ENCODE results near the gene PTCD1. TPM values are rescaled to one million over a fixed set of nuclear protein-coding genes. Genes with fewer than 3 reads are reported as not detected.

The PTCD1 gene
- total RNA-seq, 1 experiment from 2014 or later: 7.6 TPM

DNA sequence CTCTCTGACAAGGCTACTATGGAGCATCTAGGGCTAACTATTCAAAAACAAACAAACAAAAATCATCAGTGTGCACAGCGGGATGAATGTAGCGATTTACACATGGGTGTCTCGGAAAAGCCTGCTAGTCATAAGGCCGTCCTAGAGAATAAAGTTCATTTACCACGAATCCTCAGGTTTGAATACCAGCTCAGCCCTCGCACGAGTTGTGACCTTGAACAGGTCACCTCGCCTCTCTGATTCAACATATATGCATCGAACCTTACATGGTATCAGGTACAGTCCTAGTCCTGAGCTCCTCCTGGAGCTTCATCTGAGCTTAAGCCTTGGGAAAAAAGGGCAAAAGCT, 26.8 kb upstream of the PTCD1 start:
- peak overlapping the region; percentile 90 for H3K27ac Mint-ChIP-seq (ENCODE audit: unreplicated experiment)
- no peaks in the 10 kb centered on the region for H3K4me1 Mint-ChIP-seq (ENCODE audit: low read depth, unreplicated experiment)
- H3K9me3 Mint-ChIP-seq (ENCODE audit: low read depth, unreplicated experiment): no peaks in the 10 kb centered on the region
- H3K4me3 Mint-ChIP-seq (ENCODE audit: low read depth, unreplicated experiment): peak overlapping the region; percentile 95
- TSS peak; percentile 61 for BruUV-seq (replicated peaks)
- H3K27me3 Mint-ChIP-seq (ENCODE audit: unreplicated experiment): no peaks in the 10 kb centered on the region
- intact Hi-C loops (cut with micrococcal nuclease; ENCODE audit: unreplicated experiment): no loop called here
- TF ChIP-seq, protein P1, sequence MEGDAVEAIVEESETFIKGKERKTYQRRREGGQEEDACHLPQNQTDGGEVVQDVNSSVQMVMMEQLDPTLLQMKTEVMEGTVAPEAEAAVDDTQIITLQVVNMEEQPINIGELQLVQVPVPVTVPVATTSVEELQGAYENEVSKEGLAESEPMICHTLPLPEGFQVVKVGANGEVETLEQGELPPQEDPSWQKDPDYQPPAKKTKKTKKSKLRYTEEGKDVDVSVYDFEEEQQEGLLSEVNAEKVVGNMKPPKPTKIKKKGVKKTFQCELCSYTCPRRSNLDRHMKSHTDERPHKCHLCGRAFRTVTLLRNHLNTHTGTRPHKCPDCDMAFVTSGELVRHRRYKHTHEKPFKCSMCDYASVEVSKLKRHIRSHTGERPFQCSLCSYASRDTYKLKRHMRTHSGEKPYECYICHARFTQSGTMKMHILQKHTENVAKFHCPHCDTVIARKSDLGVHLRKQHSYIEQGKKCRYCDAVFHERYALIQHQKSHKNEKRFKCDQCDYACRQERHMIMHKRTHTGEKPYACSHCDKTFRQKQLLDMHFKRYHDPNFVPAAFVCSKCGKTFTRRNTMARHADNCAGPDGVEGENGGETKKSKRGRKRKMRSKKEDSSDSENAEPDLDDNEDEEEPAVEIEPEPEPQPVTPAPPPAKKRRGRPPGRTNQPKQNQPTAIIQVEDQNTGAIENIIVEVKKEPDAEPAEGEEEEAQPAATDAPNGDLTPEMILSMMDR (IDR thresholded peaks at IDR 0.05; ENCODE audit: unreplicated experiment): no peak
- peaks cover 28% of the 10 kb centered on the region for H3K36me3 Mint-ChIP-seq (ENCODE audit: insufficient read depth, unreplicated experiment)
- DNase-seq: no peak
- CTCF ChIA-PET: no interaction called here

DNA sequence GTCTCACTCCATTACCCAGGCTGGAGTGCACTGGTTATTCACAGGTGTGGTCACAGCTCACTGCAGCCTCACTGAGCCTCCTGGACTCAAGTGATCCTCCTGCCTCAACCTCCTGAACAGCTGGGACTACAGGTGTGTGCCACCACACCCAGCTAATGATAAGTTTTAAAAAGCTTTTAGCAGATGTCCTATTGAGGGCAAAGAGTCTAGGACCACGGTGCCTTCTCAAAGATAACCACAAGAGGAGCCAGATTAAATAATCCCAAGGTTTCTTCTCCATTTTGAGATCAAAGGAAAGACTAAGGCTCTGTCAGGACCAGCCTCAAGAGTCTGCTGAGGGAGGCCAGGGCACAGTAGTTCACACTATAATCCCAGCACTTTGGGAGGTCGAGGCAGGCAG, 22.6 kb upstream of the PTCD1 start:
- CTCF ChIA-PET: no interaction called here

DNA sequence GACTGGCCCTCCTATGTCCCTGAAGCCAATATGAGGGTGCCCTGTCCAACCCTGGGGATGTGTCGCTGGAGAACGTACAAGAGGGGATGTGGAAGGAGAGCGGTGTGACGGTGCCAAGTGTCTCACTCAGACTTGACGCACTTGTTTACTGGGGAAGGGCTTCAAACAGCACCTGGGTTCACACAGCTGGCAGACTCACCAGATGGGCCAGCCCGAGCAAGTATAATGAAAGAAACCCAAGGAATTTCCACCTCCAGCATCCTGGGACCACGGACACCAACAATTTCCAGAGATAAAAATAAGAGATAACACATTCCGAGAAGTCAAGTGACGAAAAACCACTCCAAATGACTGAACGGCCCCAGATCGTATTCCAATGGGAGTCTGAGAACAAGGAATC, 22.1 kb upstream of the PTCD1 start:
- Mint-ChIP-seq H3K36me3 (ENCODE audit: insufficient read depth, unreplicated experiment) (peaks cover 41% of the 10 kb centered on the region), H3K27me3 (ENCODE audit: unreplicated experiment) (no peaks in the 10 kb centered on the region), H3K4me1 (ENCODE audit: low read depth, unreplicated experiment) (no peaks in the 10 kb centered on the region), H3K27ac (ENCODE audit: unreplicated experiment) (no peak overlapping the region), H3K4me3 (ENCODE audit: low read depth, unreplicated experiment) (no peak overlapping the region), H3K9me3 (ENCODE audit: low read depth, unreplicated experiment) (no peaks in the 10 kb centered on the region)
- intact Hi-C loops (cut with micrococcal nuclease; ENCODE audit: unreplicated experiment): no loop called here
- CTCF ChIA-PET: no interaction called here
- BruUV-seq (replicated peaks): no TSS peak
- TF ChIP-seq, protein P1 (IDR thresholded peaks at IDR 0.05; ENCODE audit: unreplicated experiment): no peak
- DNase-seq: no peak

More for the DNA sequence above, 22.6 kb upstream of the PTCD1 start:
- intact Hi-C loops (cut with micrococcal nuclease; ENCODE audit: unreplicated experiment): no loop called here
- TF ChIP-seq, protein P1 (IDR thresholded peaks at IDR 0.05; ENCODE audit: unreplicated experiment): no peak
- Mint-ChIP-seq H3K9me3 (ENCODE audit: low read depth, unreplicated experiment) (no peaks in the 10 kb centered on the region), H3K36me3 (ENCODE audit: insufficient read depth, unreplicated experiment) (peaks cover 47% of the 10 kb centered on the region), H3K27ac (ENCODE audit: unreplicated experiment) (no peak overlapping the region), H3K4me1 (ENCODE audit: low read depth, unreplicated experiment) (no peaks in the 10 kb centered on the region), H3K27me3 (ENCODE audit: unreplicated experiment) (no peaks in the 10 kb centered on the region), H3K4me3 (ENCODE audit: low read depth, unreplicated experiment) (no peak overlapping the region)
- DNase-seq: no peak
- BruUV-seq (replicated peaks): no TSS peak

DNA sequence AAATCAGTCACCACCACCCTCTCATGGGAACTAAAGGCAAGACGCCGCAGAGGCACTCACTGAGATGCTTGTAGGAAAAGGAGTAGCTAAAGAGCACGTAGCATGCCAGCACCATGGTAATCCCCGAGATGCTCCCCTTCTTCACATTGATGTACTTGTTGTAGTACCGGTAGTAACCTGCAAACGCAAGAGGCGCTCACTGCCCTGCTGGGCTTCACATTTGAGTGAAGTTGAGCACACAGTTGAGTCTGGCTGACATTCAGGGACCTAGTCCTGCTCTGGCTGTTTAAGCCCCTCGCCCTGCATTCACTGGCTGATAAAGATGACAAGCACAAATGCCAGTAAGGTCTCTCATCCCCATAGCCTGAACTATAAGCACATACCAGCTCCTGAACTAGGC, 20.5 kb upstream of the PTCD1 start:
- CTCF ChIA-PET: no interaction called here
- no peaks in the 10 kb centered on the region for H3K9me3 Mint-ChIP-seq (ENCODE audit: low read depth, unreplicated experiment)
- H3K4me3 Mint-ChIP-seq (ENCODE audit: low read depth, unreplicated experiment): no peak overlapping the region
- BruUV-seq (replicated peaks): no TSS peak
- TF ChIP-seq, protein P1 (IDR thresholded peaks at IDR 0.05; ENCODE audit: unreplicated experiment): no peak
- H3K27ac Mint-ChIP-seq (ENCODE audit: unreplicated experiment): no peak overlapping the region
- intact Hi-C loops (cut with micrococcal nuclease; ENCODE audit: unreplicated experiment): no loop called here
- H3K4me1 Mint-ChIP-seq (ENCODE audit: low read depth, unreplicated experiment): no peaks in the 10 kb centered on the region
- H3K27me3 Mint-ChIP-seq (ENCODE audit: unreplicated experiment): no peaks in the 10 kb centered on the region
- peaks cover 30% of the 10 kb centered on the region for H3K36me3 Mint-ChIP-seq (ENCODE audit: insufficient read depth, unreplicated experiment)
- DNase-seq: no peak
